ENCODE data around the gene RTN4RL1.
"Not testable (repeated sequence)": the region's sequence is repeated elsewhere in the genome, so short reads cannot be mapped to it uniquely, and the experiment has no call there.

Gene RTN4RL1

DNA sequence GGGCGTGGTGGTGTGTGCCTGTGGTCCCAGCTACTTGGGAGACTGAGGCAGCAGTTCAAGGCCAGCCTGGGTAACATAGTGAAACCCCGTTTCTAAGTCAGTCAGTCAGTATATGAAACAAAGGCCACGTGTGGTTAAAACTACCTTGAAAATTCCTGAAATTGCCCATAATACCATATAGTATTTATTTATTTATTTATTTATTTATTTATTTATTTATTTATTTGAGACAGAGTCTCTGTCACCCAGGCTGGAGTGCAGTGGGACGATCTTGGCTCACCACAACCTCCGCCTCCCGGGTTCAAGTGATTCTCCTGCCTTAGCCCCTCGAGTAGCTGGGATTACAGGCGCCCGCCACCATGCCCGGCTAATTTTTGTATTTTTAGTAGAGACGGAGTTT, 129.7 kb downstream of the RTN4RL1 start:
- DNase-seq (ENCODE audit: low read depth): not testable (repeated sequence)

DNA sequence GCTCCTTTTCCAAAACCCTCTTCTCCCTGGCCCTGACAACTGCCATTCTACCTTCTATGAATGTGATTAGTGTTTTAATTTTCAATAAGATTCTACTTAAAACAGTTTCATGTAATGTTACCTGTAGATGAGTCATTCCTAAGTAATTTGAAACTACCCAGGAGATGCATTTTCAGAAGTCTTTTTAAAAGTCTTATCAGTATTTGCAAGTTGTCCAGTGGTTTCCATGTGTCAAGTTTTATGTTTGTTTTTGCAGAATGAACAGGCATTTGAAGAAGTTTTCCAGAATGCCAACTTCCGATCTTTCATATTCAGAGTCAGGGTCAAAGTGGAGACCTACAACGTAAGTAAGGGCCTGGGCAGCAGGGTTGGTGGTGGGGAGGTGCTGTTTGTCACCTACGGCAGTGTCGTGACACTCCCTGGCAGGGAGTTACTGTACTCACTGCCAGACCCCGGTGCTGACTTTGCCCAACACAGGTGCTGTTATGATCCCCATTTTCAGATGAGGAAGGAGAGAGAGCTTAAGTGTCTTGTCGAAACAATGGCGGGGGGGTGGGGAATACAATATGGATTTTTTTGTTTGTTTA, 130.3 kb downstream of the RTN4RL1 start:
- no peak for DNase-seq (ENCODE audit: low read depth)

DNA sequence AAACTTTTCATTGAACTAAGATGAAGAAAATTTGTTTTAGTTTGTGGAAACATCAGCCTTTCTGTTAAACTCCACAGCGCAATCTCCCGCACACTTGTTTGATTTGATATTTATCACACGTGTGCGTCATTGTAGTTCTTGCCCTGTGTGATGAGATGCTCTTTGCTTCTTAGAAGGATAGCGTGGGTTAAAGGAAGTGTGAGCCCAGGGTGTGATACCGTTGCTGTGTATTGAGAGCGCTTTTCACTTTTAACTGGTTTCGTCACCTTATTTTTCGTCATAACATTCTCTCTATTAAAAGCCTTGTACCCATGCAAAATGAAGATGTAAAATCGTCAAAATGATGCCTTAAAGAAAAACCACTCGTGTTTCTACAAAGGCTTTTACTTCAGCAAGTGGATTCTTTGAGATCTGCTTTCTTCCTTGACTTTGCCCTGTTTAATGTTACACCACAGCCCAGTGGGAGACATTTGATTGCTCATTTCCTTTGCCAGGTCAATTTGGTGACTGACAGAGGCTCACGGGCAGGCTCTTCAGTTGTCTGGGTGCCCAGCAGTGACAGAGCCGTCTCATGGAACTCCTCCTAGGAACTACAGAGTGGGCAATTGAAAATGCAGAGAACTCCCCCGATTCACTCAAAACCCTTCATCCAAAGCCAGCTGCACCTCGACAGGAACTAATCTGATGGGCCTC, 134.2 kb downstream of the RTN4RL1 start:
- no peak for DNase-seq (ENCODE audit: low read depth)

DNA sequence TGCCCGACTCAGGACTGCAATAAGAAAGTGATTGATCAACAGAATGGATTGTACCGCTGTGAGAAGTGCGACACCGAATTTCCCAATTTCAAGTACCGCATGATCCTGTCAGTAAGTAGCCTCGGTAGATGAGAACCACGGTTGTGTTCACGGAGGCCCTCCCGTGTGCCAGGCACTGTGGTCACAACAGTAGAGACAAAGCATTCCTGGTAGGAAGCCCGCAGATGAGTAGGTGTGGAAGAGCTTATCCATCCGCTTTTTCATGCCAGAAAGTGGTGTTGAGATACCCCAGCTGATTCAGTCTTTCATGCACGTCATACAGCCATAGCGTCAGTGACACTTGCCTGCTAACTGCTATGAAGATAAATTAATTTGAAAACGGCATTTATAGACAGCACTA, 136.4 kb downstream of the RTN4RL1 start:
- DNase-seq (ENCODE audit: low read depth): no peak

All from stromal cell of bone marrow (primary cell).